Measurements from ENCODE around the gene FEV. TPM values are rescaled to one million over a fixed set of nuclear protein-coding genes. Genes with fewer than 3 reads are reported as not detected.

The FEV gene
- total and polyA plus RNA-seq, 2 experiments from 2014 or later: not detected

DNA sequence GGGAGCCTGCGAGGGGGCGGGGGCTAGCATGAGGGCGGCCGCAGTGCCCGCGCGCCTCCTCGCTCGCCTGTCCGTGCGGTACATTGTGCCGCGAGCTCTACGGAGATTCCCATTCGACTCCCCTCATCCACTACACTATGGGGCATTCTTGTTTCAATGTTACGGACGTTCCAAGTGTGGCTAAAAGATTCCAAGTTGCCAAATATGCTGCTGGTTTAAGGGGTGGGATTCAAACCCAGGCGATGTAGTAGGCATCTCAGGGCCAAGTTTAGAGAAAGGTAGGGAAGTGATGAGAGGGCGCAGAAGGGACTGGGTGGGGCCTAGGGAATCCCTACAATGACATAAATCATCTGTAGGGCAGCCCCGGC lies 18.3 kb upstream of the FEV start:
- H3K27me3 ChIP-seq: peaks cover 100% of the 10 kb centered on the region
- DNase-seq (ENCODE audit: low read depth in 1 of 2, low spot score in 1 of 2): no peak
- no peaks in the 10 kb centered on the region for H3K36me3 ChIP-seq
- H3K27ac ChIP-seq: no peak overlapping the region
- H3K4me1 ChIP-seq (ENCODE audit: low read depth): peaks cover 15% of the 10 kb centered on the region
- TF ChIP-seq CTCF (IDR thresholded peaks at IDR 0.05; ENCODE audit: low read depth, low read length): no peak
- no peaks in the 10 kb centered on the region for H3K9me3 ChIP-seq (ENCODE audit: low read depth)
- no peak overlapping the region for H3K4me3 ChIP-seq

DNA sequence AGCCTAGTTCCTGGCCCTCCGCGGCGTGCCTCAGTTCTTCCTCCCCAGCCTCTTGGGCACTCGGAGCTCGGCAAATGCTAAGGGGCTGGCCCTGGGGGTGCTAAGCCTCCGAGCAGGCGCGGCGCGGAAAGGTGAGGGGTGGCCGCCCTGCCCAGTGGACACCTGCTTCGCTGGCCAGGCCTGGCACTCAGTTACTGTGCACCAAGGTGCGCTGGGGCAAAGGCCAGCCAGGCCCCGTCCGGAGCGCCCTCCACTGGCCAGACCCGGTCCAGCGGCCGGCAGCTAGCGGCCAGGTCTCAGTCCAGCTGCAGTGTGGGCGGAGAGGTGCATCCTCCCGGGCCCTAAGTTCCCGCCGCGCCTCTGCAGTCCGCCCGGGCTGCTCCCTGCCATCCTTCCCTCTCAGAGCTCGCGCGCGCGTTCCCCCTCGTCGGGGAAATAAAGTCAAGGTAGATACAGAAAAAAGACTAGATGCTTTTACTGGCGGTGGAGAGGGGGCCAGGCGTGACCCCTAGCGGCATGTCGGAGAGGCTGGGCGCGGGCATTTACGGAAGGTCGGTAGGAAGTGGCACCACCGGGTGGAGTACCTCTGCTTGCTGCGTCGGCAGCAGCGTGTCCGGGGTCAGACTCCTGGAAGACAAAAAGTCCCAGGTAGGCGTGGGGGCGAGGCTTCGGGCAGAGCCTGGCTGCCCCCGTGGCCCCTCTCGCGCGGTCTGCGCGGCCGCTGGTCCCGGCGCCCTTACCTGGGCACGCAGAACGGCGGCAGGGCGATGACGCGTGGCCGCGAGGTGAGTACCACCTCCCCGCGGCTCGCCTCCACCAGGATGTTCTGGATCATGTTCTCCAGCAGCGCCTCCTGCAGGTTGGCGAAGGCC lies 17.6 kb upstream of the FEV start:
- Histone ChIP-seq H3K4me1 (ENCODE audit: low read depth) (peaks cover 15% of the 10 kb centered on the region), H3K4me3 (peak overlapping the region; percentile 6), H3K27ac (no peak overlapping the region), H3K9me3 (ENCODE audit: low read depth) (no peaks in the 10 kb centered on the region), H3K27me3 (peaks cover 94% of the 10 kb centered on the region), H3K36me3 (no peaks in the 10 kb centered on the region)
- peak; percentile 42 for TF ChIP-seq CTCF (IDR thresholded peaks at IDR 0.05; ENCODE audit: low read depth, low read length)
- DNase-seq (ENCODE audit: low read depth in 1 of 2, low spot score in 1 of 2): peak; percentile 43 to 71

- Histone ChIP-seq H3K4me3 (peak overlapping the region; percentile 3), H3K27ac (no peak overlapping the region), H3K27me3 (peaks cover 91% of the 10 kb centered on the region), H3K4me1 (ENCODE audit: low read depth) (peaks cover 15% of the 10 kb centered on the region), H3K9me3 (ENCODE audit: low read depth) (no peaks in the 10 kb centered on the region), H3K36me3 (no peaks in the 10 kb centered on the region)
- no peak for DNase-seq (ENCODE audit: low read depth in 1 of 2, low spot score in 1 of 2)
- no peak for TF ChIP-seq CTCF (IDR thresholded peaks at IDR 0.05; ENCODE audit: low read depth, low read length)
These were observed 16.8 kb upstream of the FEV start for GRCh38 chr2:219001577-219002394.

- Histone ChIP-seq H3K4me3 (peak overlapping the region; percentile 3), H3K36me3 (no peaks in the 10 kb centered on the region), H3K27ac (no peak overlapping the region), H3K9me3 (ENCODE audit: low read depth) (no peaks in the 10 kb centered on the region), H3K27me3 (peaks cover 91% of the 10 kb centered on the region), H3K4me1 (ENCODE audit: low read depth) (peaks cover 15% of the 10 kb centered on the region)
- no peak for TF ChIP-seq CTCF (IDR thresholded peaks at IDR 0.05; ENCODE audit: low read depth, low read length)
- no peak for DNase-seq (ENCODE audit: low read depth in 1 of 2, low spot score in 1 of 2)
These were observed 16.2 kb upstream of the FEV start for GRCh38 chr2:219001100-219001576.

- TF ChIP-seq CTCF (IDR thresholded peaks at IDR 0.05; ENCODE audit: low read depth, low read length): no peak
- Histone ChIP-seq H3K9me3 (ENCODE audit: low read depth) (no peaks in the 10 kb centered on the region), H3K36me3 (no peaks in the 10 kb centered on the region), H3K27ac (no peak overlapping the region), H3K4me1 (ENCODE audit: low read depth) (peaks cover 15% of the 10 kb centered on the region), H3K27me3 (peaks cover 89% of the 10 kb centered on the region), H3K4me3 (no peak overlapping the region)
- peak in 1 of 2 donors; percentile 31 for DNase-seq (ENCODE audit: low read depth in 1 of 2, low spot score in 1 of 2)
These were observed 15.6 kb upstream of the FEV start for GRCh38 chr2:219000569-219000960.

Data from cardiac muscle cell (in vitro differentiated cells and primary cell).